Measurements from ENCODE around the gene GNB3. TPM values are rescaled to one million over a fixed set of nuclear protein-coding genes. Genes with fewer than 3 reads are reported as not detected.

Gene GNB3
- total and polyA plus RNA-seq, 9 donors = 0.34 to 15.0 (median 10.1) TPM

DNA sequence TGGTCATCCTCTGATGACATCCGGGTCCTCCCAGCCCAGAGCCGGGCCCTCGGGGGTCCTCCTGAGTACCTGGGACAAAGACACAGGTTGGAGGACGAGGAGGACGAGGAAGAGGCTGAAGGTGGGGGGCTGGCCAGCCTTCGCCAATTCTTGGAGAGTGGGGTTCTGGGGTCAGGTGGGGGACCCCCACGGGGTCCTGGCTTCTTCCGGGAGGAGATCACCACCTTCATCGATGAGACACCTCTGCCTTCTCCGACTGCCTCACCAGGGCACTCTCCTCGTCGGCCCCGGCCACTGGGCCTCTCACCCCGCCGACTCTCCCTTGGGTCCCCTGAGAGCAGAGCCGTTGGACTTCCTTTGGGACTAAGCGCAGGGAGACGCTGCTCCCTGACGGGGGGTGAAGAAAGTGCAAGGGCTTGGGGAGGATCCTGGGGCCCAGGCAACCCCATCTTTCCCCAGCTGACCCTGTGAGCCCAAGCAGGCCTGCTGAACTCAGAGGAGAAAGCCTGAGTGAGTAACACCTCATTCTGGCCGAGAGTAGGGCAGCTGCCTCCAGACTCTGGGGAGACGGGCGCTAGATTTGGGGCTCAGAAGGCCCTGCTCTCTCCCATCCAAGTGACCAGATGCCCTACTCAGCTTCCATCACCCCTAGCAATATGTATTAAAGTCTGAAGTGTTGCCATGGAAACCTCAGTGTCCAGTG is 13.8 kb upstream of the GNB3 start:
- H3K36me3 ChIP-seq = no peaks in the 10 kb centered on the region
- intact Hi-C loops (cut with DNase I) = loop anchor here in 3 of 4 donors (5.0 kb wide), 3 partner anchors 75 to 210 kb away; partner anchors contain the start of gene MLF2 (in 2 of the 3)
- H3K27ac ChIP-seq = peak overlapping the region in 1 of 2 donors; percentile 26
- 58 to 77% (median 60%) methylated on average over 20 to 22 of the region's 22 CpGs for WGBS, 3 donors
- no peaks in the 10 kb centered on the region for H3K27me3 ChIP-seq
- TF ChIP-seq EP300 (IDR thresholded peaks at IDR 0.05) (no peak), POLR2A (IDR thresholded peaks at IDR 0.05) (no peak)
- TF ChIP-seq, protein P1, sequence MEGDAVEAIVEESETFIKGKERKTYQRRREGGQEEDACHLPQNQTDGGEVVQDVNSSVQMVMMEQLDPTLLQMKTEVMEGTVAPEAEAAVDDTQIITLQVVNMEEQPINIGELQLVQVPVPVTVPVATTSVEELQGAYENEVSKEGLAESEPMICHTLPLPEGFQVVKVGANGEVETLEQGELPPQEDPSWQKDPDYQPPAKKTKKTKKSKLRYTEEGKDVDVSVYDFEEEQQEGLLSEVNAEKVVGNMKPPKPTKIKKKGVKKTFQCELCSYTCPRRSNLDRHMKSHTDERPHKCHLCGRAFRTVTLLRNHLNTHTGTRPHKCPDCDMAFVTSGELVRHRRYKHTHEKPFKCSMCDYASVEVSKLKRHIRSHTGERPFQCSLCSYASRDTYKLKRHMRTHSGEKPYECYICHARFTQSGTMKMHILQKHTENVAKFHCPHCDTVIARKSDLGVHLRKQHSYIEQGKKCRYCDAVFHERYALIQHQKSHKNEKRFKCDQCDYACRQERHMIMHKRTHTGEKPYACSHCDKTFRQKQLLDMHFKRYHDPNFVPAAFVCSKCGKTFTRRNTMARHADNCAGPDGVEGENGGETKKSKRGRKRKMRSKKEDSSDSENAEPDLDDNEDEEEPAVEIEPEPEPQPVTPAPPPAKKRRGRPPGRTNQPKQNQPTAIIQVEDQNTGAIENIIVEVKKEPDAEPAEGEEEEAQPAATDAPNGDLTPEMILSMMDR (IDR thresholded peaks at IDR 0.05) = no peak
- peak in 4 of 5 donors; percentile 32 to 52 (median 46) for DNase-seq
- peaks cover 8% of the 10 kb centered on the region for H3K4me1 ChIP-seq (ENCODE audit: insufficient read depth)
- no peak overlapping the region for H3K4me3 ChIP-seq
- no peaks in the 10 kb centered on the region for H3K9me3 ChIP-seq

DNA sequence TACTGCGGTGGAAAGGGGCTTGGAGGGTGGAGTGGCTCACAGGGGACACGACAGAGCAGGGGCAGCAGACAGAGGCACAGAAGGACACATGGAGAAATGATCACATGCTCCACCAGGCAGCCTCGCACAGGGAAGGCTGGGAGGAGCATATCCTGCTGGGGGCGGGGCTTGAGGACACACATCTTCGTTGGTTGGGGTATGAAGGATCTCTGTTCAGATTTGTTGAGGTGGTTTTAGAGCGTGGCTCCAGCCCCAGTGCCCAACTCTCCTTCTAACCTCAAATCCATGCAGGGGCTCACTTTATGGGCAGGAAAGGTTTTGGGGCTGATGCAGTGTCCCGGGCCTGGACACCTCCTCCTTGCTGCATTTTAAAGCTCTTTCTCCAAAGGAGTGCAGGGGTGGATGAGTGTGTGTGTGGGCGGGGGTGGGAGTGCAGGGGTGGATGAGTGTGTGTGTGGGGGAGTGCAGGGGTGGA is 13.3 kb upstream of the GNB3 start:
- Histone ChIP-seq H3K9me3 (no peaks in the 10 kb centered on the region), H3K4me1 (ENCODE audit: insufficient read depth) (peaks cover 8% of the 10 kb centered on the region), H3K27me3 (no peaks in the 10 kb centered on the region), H3K4me3 (peak overlapping the region; percentile 18), H3K27ac (peak overlapping the region in 1 of 2 donors; percentile 26), H3K36me3 (no peaks in the 10 kb centered on the region)
- peak; percentile 88 to 94 (median 90) for DNase-seq
- WGBS, 3 donors = 0 to 5% (median 3%) methylated on average over 7 to 8 of the region's 8 CpGs
- intact Hi-C loops (cut with DNase I) = loop anchor here in 3 of 4 donors (5.0 kb wide), 3 partner anchors 75 to 210 kb away; partner anchors contain the start of gene MLF2 (in 2 of the 3)
- peak; percentile 15 for TF ChIP-seq POLR2A (IDR thresholded peaks at IDR 0.05)
- no peak for TF ChIP-seq EP300 (IDR thresholded peaks at IDR 0.05)

DNA sequence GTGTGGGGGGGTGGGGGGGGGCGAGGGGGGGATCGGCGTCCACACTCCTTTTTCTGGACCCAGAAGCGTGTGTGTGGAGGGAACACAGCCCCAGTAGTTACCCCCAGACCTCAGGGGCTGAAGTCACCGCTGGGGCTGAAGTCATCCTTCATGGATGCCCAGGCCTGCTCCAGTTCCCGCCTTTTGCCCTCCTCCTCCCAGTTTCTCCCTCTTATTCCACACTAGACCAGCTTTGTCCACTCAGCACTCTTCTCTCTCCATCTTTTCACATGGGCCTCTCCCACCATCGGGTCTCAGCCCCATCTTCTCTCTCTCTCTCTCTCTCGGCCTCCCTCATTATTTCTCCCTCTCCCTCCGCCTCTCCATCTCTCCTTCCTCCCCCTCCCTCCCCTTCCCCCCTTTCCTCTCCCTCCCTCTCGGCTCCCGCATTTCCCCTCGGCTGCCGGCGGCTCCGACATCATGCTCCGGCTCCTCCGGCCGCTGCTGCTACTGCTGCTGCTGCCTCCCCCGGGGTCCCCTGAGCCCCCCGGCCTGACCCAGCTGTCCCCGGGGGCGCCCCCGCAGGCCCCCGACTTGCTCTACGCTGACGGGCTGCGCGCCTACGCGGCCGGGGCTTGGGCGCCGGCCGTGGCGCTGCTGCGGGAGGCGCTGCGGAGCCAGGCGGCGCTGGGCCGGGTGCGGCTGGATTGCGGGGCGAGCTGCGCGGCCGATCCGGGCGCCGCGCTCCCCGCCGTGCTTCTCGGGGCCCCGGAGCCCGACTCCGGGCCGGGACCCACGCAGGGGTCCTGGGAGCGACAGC is 12.5 kb upstream of the GNB3 start, which contains the start of gene P3H3:
Gene P3H3 (plus strand): TSS at position 426 of the 799 bp plus-strand sequence. CDS start 34 bp downstream, at position 460.
- Histone ChIP-seq H3K27ac (peak within 1 kb of the TSS; percentile 79 to 93), H3K36me3 (no peaks in the 10 kb centered on the region), H3K9me3 (no peaks in the 10 kb centered on the region), H3K4me3 (peak within 1 kb of the TSS; percentile 95), H3K4me1 (ENCODE audit: insufficient read depth) (peaks cover 8% of the 10 kb centered on the region), H3K27me3 (no peaks in the 10 kb centered on the region)
- DNase-seq = peak; percentile 70 to 74 (median 73)
- TF ChIP-seq, protein P1 (IDR thresholded peaks at IDR 0.05) = no peak
- TF ChIP-seq EP300 (IDR thresholded peaks at IDR 0.05) (no peak), POLR2A (IDR thresholded peaks at IDR 0.05) (peak; percentile 46)
- intact Hi-C loops (cut with DNase I) = loop anchor here in 3 of 4 donors (5.0 kb wide), 3 partner anchors 76 to 211 kb away; partner anchors contain the start of gene MLF2 (in 2 of the 3)
- WGBS, 3 donors = 1 to 2% (median 1%) methylated on average over 19 to 60 of the region's 60 CpGs

- 0 to 1% (median 1%) methylated on average over 48 to 71 of the region's 71 CpGs for WGBS, 3 donors
- H3K27me3 ChIP-seq = no peaks in the 10 kb centered on the region
- H3K36me3 ChIP-seq = no peaks in the 10 kb centered on the region
- DNase-seq = peak; percentile 64 to 76 (median 69)
- peak overlapping the region; percentile 79 to 93 for H3K27ac ChIP-seq
- H3K4me1 ChIP-seq (ENCODE audit: insufficient read depth) = peaks cover 8% of the 10 kb centered on the region
- TF ChIP-seq EP300 (IDR thresholded peaks at IDR 0.05) (no peak), POLR2A (IDR thresholded peaks at IDR 0.05) (peak; percentile 67)
- TF ChIP-seq, protein P1 (IDR thresholded peaks at IDR 0.05) = peak in 1 of 3 donors; percentile 7
- intact Hi-C loops (cut with DNase I) = loop anchor here in 3 of 4 donors (5.0 kb wide), 3 partner anchors 77 to 212 kb away; partner anchors contain the start of gene MLF2 (in 2 of the 3)
- H3K9me3 ChIP-seq = no peaks in the 10 kb centered on the region
- H3K4me3 ChIP-seq = peak overlapping the region; percentile 95
Observed at GRCh38 chr12:6828781-6829535, 11.8 kb upstream of the GNB3 start.

Data from ovary (tissue), 9 donors.